ENCODE results near the gene TYK2.

TYK2 gene

GRCh38 chr19:10332965-10333757 is 47.2 kb downstream of the TYK2 start, which contains the start of gene RAVER1:
Gene RAVER1 (minus strand): TSS chr19:10333529. CDS start chr19:10333507, 22 bp downstream.
- DNase-seq = peak; percentile 81

GRCh38 chr19:10332158-10332964 is 48.0 kb downstream of the TYK2 start:
- DNase-seq = no peak

DNA sequence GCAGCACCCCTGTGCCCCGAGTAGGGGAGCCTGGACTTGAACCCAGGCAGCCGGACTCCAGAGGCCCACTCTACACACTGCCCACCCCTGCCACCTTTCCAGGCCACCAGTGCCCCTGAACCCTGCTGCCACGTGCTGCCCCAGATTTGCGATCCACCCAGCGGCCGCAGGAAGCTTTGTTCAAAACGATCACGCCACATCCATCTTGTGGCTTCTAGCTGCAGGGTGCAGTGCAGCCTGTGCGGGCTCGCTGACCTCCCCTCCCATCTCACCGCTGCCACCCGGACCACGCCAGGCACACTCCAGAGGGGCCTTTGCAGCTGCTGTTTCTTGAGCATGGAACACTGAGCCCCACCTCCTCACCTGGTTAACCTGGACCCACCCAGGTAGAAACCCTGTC is 50.8 kb downstream of the TYK2 start:
- DNase-seq = no peak

GRCh38 chr19:10328558-10329429 is 51.6 kb downstream of the TYK2 start:
- DNase-seq = no peak

DNA sequence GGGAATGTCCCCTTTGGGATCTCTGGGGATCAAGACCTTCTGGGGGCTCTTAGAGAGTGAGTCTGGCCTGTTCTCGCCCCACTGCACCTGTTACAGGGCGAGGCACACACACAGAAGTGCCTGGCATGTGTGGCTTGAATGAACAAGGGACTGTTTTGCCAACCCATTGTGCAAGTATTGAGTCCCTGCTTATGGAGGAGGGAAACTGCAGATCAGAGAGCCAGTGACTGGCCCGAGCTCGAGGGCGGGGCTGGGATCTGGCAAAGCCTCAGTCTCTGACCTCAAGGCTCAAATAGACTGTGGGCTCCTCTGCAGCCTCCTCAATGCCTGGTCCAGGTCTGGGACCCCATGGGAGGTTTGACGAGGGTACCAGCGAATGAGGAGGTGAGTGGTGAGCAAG is 52.6 kb downstream of the TYK2 start:
- DNase-seq = no peak

DNA sequence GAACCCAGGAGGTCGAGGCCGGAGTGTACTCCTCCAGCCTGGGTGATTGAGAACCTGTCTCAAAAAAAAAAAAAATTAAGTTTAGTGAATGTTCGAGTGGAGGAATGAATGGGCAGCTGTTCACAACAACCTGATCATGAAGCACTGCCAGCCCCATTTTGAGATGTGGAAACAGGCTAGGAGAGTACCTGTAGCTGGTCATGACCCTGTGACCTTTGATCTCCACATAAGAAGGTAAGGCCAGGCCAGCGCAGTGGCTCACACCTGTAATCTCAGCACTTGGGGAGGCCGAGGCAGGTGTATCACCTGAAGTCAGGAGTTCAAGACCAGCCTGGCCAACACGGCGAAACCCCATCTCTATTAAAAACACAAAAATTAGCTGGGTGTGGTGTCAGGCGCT is 54.6 kb downstream of the TYK2 start:
- DNase-seq = no peak

DNA sequence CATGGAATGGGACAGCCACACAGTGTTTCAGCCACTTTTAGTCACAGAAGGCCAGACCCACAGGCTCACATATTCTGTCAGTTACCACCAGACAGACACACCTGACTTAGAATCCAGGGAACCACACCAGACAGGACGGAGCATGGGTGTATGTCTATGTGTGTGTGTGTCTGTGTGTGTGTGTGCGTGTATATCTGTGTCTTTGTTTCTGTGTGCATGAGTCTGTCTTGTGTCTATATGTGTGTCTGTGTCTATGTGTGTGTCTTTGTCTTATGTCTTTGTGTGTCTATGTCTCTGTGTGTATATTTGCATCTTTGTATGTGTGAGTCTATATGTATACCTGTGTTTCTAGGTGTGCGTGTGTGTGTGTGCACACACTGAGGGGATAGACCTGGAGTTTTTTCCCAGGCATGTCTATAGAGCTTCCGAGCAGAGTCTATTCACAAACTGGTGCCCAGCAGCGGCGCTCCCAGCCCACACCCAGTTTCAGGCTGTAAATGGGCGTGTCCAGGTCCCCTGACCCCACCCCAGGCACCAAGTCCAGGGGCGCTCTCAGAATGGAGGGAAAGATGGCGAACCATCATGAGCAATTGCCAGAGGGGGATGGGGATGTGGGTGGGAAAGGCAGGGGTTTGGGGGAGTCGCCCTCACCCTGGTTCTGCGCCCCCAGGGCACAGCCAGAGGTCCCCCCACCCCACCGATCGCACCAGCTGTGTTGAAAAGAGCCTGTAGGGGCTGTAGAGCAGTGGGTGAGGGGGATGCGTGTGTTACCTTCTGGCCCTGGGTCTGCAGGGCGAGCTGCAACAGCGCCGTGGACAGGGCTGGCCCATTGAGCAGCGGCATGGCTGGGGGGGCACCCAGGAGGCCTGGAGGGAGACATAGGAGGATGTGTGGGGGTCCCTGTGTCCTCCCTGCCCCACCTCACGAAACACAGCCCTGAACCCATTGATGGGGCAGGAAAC is 58.2 kb downstream of the TYK2 start:
- DNase-seq = no peak

DNA sequence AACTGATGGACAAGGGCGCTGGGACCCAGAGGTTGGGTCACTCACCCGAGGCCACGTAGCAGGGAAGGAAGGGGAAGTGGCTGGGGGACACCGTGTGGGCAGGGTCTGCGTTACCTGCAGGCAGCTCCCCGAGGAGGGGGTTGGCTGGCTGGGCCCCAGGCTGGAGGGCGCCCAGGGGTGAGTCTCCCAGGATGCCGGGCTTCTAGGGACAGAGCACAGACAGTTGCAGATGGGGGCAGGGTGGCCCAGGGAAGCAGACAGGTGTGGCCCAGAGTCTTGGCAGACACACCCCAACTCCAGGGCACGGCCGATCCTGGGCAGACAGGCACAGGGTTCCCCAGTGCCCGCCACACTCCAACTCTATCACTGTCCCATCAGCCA is 59.0 kb downstream of the TYK2 start:
- no peak for DNase-seq

DNA sequence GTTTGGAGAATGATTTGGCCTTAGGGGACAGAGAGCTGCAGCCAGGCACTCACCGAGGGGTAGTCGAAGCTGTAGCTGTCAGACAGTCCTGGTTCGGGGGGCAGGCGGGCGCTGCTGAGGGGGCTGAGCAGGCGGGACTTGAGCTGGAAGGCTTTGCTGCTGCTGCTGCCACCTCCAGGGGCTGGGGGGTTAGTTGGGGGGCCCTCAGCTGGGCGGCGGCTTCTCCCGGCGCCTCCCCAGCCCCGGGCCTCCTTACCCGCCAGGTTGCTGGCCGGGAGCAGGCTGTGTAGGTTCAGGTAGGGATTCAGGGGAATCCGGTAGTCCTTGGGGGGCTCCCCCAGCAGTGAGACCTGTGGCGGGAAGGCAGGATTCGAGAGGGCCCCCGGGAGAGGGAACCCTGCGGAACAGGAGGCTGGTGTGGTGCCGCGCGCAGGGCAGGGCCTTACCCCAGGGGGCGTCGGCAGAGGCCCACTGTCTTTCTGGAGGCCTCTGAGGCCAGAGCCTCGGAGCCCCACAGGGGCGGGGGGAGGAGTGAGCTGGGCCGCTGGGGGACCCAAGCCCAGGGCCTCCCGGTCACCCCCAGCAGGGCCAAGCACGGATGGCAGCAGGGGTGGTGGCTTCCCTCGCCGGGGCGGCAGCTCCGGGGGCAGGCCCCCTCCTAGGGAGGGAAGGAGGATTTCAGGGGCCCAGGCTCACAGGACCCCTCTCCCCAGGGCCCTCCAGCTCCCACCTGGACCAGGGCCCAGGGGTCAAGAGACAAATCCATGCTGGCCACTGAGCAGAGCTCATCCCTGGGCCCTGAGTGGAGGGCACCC is 59.6 kb downstream of the TYK2 start:
- DNase-seq = no peak

DNA sequence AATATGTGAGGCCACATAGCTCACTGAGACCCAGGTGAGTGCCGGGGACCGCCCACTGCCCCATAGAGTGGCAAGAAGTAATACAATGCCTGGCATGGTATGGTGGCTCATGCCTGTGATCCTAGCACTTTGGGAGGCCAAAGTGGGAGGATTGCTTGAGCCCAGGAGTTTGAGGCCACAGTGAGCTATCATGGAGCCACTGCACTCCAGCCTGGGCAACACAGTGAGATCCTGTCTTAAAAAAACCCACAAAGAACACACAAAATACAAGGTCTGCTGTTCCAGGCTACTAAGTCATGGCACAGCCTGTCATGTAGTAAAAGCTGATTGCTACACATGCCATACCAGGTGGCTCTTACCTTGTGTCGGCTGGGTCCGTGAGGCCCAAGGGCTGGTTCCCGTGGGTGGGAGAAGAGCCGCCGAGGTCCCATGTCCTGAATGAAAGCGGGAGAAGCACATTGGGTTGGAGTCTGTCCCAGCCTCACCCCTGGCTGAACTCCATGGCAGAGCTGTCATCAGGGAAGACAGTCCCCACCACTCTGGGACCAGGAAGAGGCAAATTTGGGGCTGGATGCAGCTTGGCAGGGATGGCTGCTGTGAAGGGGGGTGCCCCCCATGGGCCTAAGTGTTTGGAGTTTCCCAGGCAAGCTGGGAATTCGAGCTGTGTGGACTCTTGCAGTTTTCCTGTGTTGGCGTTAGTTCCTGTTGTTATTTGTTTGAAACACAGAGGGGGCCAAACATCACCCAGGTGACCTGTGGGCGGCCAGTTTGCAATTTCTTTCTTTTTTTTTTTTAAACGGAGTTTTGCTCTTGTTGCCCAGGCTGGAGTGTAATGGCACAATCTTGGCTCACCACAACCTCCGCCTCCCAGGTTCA is 61.3 kb downstream of the TYK2 start:
- DNase-seq = no peak

DNA sequence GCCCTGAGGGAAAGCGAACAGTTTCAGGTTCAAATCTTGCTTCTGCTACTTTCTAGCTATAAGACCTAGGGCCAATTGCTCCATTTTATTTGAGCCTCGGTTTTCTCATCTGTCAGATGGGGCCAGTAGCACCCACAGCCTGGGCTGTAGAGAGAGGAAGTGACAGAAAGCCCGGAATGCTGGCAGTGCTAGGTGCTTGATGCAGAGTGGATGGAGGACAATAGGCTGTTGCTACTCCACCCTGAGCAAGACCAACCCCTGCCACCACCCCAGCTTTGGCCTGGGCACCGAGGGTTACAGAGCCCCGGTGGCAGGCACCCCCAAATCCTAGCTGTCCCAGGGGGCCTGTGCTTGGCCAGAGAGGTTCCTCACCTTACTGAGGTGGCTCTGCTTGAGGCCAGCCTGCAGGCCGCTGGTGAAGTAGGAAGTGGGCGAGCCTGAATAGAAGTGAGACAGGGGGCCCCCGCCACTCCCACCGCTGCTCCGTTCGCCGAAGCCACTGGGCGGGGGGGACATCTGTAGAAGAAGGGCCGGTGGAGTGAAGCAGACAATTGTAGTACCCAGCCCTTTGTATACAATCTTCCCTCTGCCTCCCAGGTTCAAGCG is 62.4 kb downstream of the TYK2 start:
- DNase-seq = no peak

DNA sequence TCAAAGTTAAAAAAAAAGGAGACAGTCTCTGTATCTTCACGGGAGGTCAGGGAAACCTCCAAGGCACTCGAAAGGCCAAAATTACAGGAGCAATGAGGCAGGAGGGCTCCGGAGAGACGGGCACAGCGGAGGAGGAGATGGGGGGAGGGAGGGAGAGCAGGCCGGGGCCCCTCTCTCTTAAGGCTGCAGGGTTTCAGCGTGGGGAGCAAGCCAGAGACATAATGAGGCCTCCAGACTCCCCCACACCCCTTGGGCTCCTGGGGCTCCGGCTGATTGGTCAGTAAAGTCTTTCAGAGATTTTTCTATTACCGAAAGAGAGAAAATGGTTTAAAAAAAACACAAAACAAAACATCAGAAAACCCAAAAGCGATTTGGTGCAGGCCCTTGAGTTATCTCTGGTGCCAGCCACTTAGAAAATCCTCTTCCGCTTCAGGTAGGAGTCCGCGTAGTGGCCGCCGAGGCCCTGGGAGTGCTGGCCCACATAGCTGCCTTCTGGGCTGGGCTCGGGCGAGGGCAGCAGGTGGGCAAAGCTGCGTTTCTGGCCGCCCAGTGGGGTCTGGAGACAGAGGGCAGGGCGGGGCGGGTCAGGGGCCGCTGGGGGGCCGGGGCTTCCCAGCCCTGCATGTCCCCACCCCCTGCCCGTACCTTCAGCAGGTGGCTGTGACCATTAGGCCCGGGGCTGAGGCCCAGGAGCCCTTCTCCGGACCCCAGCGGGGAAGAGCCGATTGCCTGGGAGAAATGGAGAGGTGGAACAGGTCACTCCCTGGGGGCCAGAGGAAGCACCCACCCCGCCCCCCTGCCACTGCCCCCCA is 63.1 kb downstream of the TYK2 start:
- no peak for DNase-seq

DNA sequence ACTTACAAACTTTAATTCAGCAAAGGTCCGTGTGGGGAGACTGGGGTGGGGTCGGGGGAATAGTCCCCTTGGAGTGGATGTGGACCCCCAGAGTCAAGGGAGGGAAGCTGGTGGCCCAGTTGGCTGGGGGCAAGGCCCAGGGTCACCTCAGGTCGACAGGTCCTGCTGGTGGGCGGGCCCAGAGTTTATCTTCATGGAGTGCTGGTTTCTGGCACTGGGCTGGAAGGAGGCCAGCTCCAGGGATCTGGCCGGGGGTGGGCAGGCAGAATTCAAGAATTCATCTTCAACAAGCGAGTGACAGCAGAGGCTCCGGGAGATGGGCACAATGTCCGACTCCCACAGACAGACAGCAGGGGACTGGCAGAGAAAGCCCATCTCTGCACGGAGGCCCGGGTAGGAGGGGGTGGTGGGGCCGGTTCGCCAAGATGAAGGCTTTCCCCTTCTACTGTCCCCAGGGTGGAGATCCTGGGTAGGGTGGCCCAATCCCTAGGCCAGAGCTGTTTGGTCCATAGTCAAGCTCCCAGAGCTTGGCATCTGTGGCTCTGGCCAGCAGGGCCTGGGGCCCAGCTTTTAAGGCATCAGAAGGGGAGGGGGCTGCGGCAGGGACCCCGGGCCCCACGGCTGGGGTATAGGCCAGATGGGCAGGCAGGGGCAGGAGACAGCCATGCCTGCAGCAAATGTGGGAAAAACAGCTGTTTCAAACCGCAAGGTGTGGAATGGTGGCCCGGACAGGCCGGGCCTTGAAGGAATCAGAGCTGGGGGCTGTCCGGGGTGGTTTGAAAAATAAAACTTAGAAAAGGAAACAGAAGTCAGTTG is 63.9 kb downstream of the TYK2 start:
- no peak for DNase-seq

DNA sequence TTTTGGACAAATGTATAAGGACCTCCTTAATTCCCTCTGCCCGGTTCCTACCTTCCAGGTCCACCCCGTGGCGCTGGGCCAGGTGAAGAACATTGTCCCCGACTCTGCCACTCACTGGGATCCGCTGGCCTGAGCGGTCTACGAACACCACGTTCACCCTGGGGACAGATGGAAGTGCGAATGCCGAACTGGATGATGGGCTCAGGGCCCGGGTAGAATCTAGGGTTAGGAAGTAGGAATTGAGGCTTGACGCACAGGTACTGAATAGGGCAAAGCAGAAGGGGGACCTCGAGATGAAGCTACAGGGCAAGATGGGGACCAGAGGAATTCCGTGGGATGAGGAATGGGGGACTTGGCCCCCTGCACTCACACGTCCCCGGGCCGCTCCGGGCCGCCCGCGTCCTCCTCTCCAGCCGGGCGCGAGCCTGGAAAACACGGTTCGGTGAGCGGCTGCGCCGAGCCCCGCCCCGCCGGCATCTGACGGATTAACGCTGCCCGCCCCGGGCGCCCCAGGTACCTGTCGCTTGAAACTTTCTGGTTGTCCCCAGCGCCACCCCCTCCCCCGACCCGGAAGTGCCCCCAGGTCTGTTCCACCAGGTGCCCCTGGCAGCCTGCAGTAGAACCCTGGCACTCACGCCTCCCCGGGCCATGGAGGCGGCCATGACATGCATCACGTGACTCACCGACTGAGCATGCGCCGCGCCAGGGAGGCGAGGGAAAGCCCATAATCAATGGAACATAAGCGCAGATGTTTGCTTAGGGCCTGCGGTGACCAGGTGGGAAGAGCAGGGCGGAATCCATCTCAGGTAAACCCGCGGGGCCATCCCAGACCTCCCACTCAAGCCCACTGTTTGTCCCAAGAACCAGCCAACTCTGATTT is 64.8 kb downstream of the TYK2 start, which contains the start of gene FDX2:
TSS of gene FDX2 (minus strand) at position 681 of the 880 bp plus-strand sequence. CDS start at position 662, 19 bp downstream.
- peak; percentile 83 for DNase-seq

- DNase-seq = no peak
These were observed 70.9 kb downstream of the TYK2 start, which contains the start of gene ZGLP1 for GRCh38 chr19:10309423-10309822. Gene ZGLP1 (minus strand): TSS chr19:10309815.

DNA sequence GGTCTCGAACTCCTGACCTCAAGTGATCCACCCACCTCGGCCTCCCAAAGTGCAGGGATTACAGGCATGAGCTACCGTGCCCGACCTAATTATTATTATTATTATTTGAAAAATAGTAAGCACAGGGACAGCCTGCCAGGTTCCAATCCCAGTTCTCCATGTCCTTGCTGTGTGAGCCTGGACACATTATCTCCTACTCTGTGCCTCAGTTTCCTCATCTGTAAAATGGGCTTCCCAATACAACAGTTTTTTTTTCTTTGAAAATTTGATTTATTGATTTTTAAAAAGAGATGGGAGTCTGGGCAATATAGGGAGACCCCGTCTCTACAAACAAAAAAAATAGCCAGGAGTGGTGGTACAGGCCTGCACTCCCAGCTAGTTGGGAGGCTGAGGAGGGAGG is 74.0 kb downstream of the TYK2 start:
- DNase-seq = no peak

All from NCI-H2081 treated with DMSO at 0.1 percent for 48 hours (cell line).